A673 (cell line): Measurements from ENCODE around the gene CRACR2B. TPM values are rescaled to one million over a fixed set of nuclear protein-coding genes. Genes with fewer than 3 reads are reported as not detected.

Source experiments
- BruUV-seq: library from RNA; stranded (reverse); fragments of 400-500 nt; replicated peaks from 2 replicates; lab custom pipeline; 2021; lab: Mats Ljungman, UMichigan
- CTCF ChIA-PET: fragments of 300-600 bp; sonication (Branson Sonifier 250); formaldehyde crosslinking; loops from one replicate; lab custom pipeline; 2022; ENCODE audit warnings: antibody characterized with exemption; lab: Charles Lee
- POLR2A ChIA-PET: fragments of 300-600 bp; sonication (Branson Sonifier 250); formaldehyde crosslinking; loops from one replicate; lab custom pipeline; 2022; ENCODE audit warnings: antibody characterized with exemption; ENCODE audit not compliant: low non-redundant PET; lab: Charles Lee
- DNase-seq: peaks from one replicate; pipeline ENCODE4 v3.0.0-alpha.2; 2015; ENCODE audit warnings: low spot score
- H3K27ac ChIP-seq: fragments of 200-600 bp; sonication (generic); 2 replicates; pipeline ENCODE4 v1.5.1; 2016; ENCODE audit warnings: mixed run types, low read depth, mild to moderate bottlenecking, mixed read lengths, antibody characterized with exemption, low read length; ENCODE audit not compliant: poor library complexity, severe bottlenecking
- H3K27me3 ChIP-seq: fragments of 200-600 bp; sonication (generic); replicated peaks from 2 replicates; pipeline ENCODE4 v1.6.1; 2017; ENCODE audit warnings: mixed run types, low read depth, mild to moderate bottlenecking, mixed read lengths, antibody characterized with exemption, low read length; ENCODE audit not compliant: insufficient read depth, poor library complexity
- H3K36me3 ChIP-seq: fragments of 200-600 bp; sonication (generic); 2 replicates; pipeline ENCODE4 v1.6.1; 2016; ENCODE audit warnings: mixed run types, mild to moderate bottlenecking, mixed read lengths, antibody characterized with exemption, low read length; ENCODE audit not compliant: insufficient read depth, poor library complexity, severe bottlenecking
- H3K4me1 ChIP-seq: fragments of 200-600 bp; sonication (generic); 2 replicates; pipeline ENCODE4 v1.6.1; 2017; ENCODE audit warnings: mixed run types, mild to moderate bottlenecking, mixed read lengths, antibody characterized with exemption, low read length; ENCODE audit not compliant: insufficient read depth, poor library complexity, severe bottlenecking
- H3K4me3 ChIP-seq: fragments of 200-600 bp; sonication (generic); 2 replicates; pipeline ENCODE4 v1.5.1; 2016; ENCODE audit warnings: low read depth, mixed run types, mild to moderate bottlenecking, mixed read lengths, low read length; ENCODE audit not compliant: poor library complexity, severe bottlenecking
- H3K9me3 ChIP-seq: fragments of 200-600 bp; sonication (generic); 2 replicates; pipeline ENCODE4 v1.6.1; 2016; ENCODE audit warnings: mixed run types, low read depth, mild to moderate bottlenecking, mixed read lengths, antibody characterized with exemption, low read length; ENCODE audit not compliant: poor library complexity, severe bottlenecking
- CTCF ChIP-seq: fragments of 300-800, 200-600 bp; sonication (generic); conservative IDR thresholded peaks from 2 replicates; pipeline ENCODE4 v1.5.1; 2017; ENCODE audit warnings: low read depth, mild to moderate bottlenecking, antibody characterized with exemption, low read length, moderate library complexity, mixed read lengths
- EZH2 ChIP-seq: fragments of 200-600 bp; sonication (generic); IDR thresholded peaks from 2 replicates; pipeline ENCODE4 v1.6.1; 2017; ENCODE audit warnings: borderline replicate concordance, low read depth, mild to moderate bottlenecking, mixed read lengths, antibody characterized with exemption, low read length; ENCODE audit not compliant: poor library complexity, severe bottlenecking
- intact Hi-C: fragments of 100-400 bp; cut with micrococcal nuclease; formaldehyde crosslinking; loops from one replicate; pipeline ENCODE4 v1.10.0; 2022; ENCODE audit not compliant: unreplicated experiment
- total RNA-seq: library from RNA; stranded (reverse); gene quantifications from 2 replicates; pipeline ENCODE4 v1.2.3, GENCODE V29; 2021

Gene CRACR2B
- total RNA-seq, 1 experiment from 2014 or later, result 1.1 TPM

GRCh38 chr11:833849-834311 lies 6.2 kb downstream of the CRACR2B start:
- ChIA-PET CTCF (no interaction called here), POLR2A (no interaction called here)
- H3K27me3 ChIP-seq, result no peaks in the 10 kb centered on the region
- no peaks in the 10 kb centered on the region for H3K9me3 ChIP-seq
- peaks cover 17% of the 10 kb centered on the region for H3K36me3 ChIP-seq
- DNase-seq, result no peak
- TF ChIP-seq EZH2 (no peak), CTCF (no peak)
- intact Hi-C loops, result no loop called here
- BruUV-seq, result no TSS peak
- no peak overlapping the region for H3K27ac ChIP-seq
- peak overlapping the region; percentile 69 for H3K4me3 ChIP-seq
- peaks cover 15% of the 10 kb centered on the region for H3K4me1 ChIP-seq

DNA sequence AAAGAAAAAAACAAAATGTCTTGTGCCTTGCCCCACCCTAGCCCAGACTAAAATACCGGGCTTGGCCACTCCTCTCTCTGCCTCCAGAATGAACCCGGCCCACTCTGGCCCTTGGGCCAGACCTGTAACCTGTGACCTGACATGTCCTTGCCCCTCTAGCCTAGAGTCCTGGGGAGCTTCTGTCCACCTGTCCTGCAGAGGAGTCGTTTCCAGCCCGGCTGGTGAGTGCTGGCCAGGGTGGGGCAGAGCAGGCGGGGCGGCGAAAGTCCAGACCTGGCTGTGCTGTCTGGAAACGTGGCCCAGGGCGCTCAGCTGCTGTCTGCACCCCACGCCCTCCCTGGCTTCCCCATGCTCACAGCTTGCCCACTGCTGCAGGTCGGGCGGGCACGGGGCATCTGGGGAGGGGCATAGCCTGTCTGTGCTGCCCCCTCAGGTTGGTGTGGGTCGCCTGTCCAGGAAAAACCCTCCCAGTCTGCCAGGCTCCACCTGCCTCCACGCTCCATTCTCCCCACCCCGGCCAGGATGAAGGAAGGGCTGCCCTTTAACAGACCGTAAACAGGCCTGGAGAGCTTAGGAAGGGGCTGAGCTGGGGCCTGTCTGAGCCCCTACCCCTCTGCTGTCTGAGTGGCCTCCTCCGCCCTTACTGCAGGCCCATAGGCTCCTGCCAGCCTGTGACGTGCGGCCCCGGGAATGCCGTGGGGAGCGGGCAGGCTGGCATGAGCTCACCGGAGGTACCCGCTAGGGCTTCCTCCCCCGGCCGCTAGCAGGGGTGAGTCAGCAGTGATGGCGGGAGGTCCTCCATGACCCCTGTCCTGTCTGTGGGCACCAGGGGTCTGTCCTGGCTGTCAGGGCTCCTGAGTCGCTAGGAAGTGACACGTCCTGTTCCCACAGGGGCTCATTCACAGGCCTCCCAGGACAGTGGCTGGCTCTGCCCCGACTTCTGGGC lies 6.9 kb downstream of the CRACR2B start:
- POLR2A ChIA-PET, result no interaction called here
- peak; percentile 78 for DNase-seq
- no peaks in the 10 kb centered on the region for H3K9me3 ChIP-seq
- intact Hi-C loops, result no loop called here
- peak overlapping the region; percentile 63 for H3K27ac ChIP-seq
- peaks cover 23% of the 10 kb centered on the region for H3K36me3 ChIP-seq
- TSS peak; percentile 42 for BruUV-seq
- H3K4me3 ChIP-seq, result peak overlapping the region; percentile 21
- no peak for TF ChIP-seq EZH2
- no peak for TF ChIP-seq CTCF
- CTCF ChIA-PET, result no interaction called here
- peaks cover 12% of the 10 kb centered on the region for H3K4me1 ChIP-seq
- no peaks in the 10 kb centered on the region for H3K27me3 ChIP-seq

DNA sequence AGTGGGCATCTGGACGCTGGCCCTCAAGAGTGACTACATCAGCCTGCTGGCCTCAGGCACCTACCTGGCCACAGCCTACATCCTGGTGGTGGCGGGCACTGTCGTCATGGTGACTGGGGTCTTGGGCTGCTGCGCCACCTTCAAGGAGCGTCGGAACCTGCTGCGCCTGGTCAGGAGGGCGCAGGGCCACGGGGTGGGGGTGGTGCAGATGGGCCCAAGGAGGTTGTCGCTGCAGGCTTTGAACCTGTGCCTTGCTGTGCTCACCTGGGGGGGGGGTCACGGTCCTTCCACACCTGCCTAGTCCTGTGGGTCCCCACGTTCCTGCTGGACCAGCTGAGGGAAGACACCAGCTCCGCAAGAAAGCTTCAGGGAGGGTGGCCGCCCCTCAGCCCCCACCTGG lies 8.6 kb downstream of the CRACR2B start:
- H3K27ac ChIP-seq, result no peak overlapping the region
- CTCF ChIA-PET, result no interaction called here
- H3K9me3 ChIP-seq, result no peaks in the 10 kb centered on the region
- intact Hi-C loops, result no loop called here
- POLR2A ChIA-PET, result no interaction called here
- no peak overlapping the region for H3K4me3 ChIP-seq
- H3K4me1 ChIP-seq, result peaks cover 6% of the 10 kb centered on the region
- no peak for TF ChIP-seq EZH2
- no peak for TF ChIP-seq CTCF
- H3K27me3 ChIP-seq, result no peaks in the 10 kb centered on the region
- H3K36me3 ChIP-seq, result peaks cover 28% of the 10 kb centered on the region
- no TSS peak for BruUV-seq
- no peak for DNase-seq
